LNCAP (cell line): ENCODE measurements around the gene ANGPTL8.

Experiments used
- TF ChIP-seq, protein P1 (sequence below): fragments of 450-650 bp; IDR thresholded peaks from 2 replicates; pipeline ENCODE4 v1.5.1; 2017; ENCODE audit warnings: mild to moderate bottlenecking

Gene ANGPTL8

DNA sequence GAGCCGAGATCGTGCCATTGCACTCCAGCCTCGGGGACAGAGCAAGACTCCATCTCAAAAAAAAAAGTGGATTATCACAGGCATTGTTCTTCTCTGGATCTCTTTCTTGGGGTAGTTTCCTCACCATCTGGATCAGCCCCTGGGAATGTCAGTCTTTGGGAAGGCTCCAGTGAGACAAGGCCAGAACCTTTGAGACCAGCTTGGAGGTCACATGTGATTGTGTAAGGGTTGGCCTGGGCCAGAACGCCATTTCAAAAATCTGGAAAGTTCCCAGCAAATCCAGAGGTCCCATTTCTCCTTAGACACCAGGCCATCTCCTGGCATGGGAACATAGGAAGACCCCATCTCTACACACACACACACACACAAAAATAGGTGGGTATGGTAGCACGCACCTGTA is 14.2 kb upstream of the ANGPTL8 start:
- TF ChIP-seq, protein P1, sequence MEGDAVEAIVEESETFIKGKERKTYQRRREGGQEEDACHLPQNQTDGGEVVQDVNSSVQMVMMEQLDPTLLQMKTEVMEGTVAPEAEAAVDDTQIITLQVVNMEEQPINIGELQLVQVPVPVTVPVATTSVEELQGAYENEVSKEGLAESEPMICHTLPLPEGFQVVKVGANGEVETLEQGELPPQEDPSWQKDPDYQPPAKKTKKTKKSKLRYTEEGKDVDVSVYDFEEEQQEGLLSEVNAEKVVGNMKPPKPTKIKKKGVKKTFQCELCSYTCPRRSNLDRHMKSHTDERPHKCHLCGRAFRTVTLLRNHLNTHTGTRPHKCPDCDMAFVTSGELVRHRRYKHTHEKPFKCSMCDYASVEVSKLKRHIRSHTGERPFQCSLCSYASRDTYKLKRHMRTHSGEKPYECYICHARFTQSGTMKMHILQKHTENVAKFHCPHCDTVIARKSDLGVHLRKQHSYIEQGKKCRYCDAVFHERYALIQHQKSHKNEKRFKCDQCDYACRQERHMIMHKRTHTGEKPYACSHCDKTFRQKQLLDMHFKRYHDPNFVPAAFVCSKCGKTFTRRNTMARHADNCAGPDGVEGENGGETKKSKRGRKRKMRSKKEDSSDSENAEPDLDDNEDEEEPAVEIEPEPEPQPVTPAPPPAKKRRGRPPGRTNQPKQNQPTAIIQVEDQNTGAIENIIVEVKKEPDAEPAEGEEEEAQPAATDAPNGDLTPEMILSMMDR: no peak

DNA sequence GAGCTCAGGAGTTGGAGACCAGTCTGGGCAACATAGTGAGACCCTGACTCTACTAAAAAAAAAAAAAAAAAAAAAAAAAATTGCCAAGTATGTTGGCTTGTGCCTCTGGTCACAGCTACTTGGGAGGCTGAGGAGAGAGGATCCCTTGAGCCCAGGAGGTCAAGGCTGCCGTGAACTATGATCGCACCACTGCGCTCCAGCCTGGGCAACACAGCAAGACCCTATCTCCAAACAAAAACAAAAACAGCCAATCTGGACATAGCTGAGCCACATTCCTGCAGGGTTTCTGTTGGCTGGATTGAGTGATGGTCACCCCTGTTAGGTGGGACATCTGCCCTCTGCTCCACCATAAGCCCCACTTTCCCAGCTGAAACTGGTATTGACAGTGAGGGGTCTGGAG is 13.6 kb upstream of the ANGPTL8 start:
- TF ChIP-seq, protein P1: no peak

DNA sequence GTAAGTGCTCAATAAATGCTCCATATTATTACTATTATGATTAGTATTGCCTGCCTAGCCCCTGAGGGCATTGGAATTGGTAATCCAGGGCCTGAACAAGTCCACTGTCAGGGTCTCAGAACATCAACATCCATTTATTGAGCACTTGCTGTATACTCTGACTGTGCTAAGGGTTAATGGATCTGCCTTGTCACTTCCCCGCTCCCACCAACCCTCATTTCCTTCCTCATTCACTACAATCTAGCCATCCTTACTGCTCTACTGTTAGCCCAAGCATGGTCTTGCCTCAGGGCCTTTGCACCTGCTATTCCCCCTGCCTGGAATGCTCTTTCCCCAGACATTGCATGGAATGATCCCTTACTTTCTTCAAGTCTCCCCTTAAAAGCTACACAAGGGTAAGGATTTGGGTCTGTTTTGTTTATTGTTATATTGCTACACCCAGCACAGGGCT is 12.7 kb upstream of the ANGPTL8 start:
- TF ChIP-seq, protein P1: no peak

DNA sequence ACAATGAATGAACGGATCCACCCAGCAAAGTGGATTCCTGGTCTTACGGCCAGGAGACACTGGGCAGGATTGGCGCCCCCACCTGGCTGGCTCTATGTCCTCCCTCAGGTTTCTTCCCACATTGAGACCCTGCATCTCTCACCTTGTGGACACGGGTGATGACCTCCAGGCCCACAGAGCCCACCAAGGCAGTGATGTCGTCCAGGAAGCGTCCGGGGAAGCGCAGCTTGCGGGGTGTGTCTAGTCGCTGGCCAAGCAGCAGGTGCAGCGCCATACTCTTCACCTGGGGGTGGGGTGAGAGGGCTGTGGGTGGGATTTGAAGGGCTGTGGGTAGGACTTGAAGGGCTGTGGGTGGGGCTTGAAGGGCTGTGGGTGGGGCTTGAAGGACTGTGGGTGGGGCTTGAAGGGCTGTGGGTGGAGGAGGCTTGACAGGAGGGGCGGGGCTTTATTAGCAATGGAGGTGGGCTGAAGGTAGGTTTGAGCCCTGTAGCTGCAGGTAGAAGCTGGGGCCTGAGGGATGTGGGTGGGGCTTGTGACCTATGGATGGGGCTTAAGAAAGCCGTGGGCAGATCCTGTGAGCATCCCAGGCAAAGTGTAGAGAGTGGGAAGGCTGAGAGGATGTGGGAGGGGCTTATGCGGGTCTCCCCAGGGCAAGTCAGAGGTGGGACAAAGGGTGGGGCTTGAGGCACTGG is 12.1 kb upstream of the ANGPTL8 start:
- TF ChIP-seq, protein P1: no peak

DNA sequence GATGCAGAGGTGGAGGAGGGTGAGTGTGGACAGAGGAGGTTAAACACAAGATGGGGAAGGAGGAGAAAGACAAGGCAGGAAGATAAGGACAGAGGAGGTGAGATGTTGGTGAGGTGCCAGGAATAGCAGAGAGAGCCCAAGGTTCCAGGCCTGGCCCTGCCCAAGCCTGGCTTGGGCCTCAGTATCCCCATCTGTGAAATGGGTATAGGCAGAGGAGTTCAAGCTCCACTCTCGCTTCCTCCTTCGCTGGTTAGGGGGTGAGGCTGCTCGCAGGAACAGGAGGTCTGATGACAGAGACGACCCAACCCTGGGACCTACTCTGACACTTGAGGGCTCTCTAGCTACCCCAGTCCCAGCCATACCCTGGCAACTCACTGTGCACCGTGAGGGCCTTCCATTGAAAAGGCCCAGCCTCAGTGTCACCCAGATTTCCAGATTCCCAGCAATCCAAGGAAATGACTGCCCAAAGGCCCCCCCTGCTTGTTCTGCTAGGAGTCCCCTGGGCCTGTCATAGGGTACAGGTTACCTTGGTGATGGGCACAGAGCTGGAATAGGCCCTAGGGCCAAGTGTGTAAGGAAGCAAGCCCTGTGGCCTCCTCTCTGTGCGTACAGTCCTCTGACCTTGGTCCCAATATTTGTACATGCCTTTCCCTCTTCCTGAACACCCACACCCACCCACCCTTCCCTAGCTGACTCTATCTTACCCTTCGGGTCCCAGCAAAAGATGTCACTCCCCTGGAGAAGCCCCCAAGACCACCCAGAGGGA is 8.6 kb upstream of the ANGPTL8 start:
- TF ChIP-seq, protein P1: no peak

DNA sequence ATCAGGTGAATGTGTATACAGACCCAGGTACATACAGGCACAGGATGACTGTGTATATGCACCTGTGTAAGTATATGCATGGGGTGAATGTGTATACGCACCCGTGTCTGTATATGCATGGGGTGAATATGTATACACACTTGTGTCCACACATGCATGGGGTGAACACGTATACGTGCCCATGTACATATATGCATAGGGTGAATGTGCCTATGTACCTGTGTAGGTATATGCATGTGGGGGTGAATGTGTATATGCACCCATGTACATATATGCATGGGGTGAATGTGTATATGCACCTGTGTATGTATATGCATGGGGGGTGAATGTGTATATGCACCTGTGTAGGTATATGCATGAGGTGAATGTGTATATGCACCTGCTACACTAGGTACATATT is 6.9 kb upstream of the ANGPTL8 start:
- TF ChIP-seq, protein P1: no peak

DNA sequence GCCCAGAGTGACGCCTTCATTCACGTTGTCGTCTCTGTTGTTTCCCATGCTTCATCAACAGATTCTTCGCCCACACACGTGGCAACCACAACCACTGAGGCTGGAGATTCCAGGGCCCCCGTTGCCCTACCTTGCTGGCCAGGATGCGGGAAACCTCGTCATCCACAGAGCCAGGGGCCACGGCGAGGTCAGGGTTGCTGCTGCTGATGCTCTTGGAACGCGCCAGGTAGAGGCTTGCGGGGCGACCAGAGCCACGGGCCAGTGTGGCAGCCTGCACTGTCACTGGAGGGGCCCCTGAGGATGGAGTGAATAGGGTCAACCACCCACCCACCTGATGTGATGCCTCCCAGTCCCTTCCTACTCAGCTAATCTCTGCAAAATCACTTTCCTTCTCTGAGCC is 6.3 kb upstream of the ANGPTL8 start:
- TF ChIP-seq, protein P1: no peak
